Stimulated activated CD4-positive, alpha-beta T cell treated with anti-CD3 and anti-CD28 coated beads, Interleukin-12 subunit alpha, Interleukin-12 subunit beta, amount 100 ng/mL, for 48 hours (primary cell): ENCODE data around the gene PHF23.

Experiments
- DNase-seq, 3 donors: peaks; one replicate each; pipeline ENCODE4 v3.0.0-alpha.2; 2020; ENCODE audit warnings: low read depth in 2 of 3, low spot score in 1 of 3

The PHF23 gene

GRCh38 chr17:7207120-7208001 is 31.9 kb downstream of the PHF23 start:
- DNase-seq, result no peak

GRCh38 chr17:7205561-7205960 is 33.7 kb downstream of the PHF23 start:
- no peak for DNase-seq

- peak; percentile 79 to 89 (median 89) for DNase-seq
Measured at GRCh38 chr17:7204828-7205461, 34.3 kb downstream of the PHF23 start.

GRCh38 chr17:7204336-7204735 is 34.9 kb downstream of the PHF23 start:
- no peak for DNase-seq

- no peak for DNase-seq
Measured at GRCh38 chr17:7203391-7203790, 35.9 kb downstream of the PHF23 start.

GRCh38 chr17:7196651-7197401 is 42.4 kb downstream of the PHF23 start:
- DNase-seq, result no peak

GRCh38 chr17:7195971-7196370 is 43.3 kb downstream of the PHF23 start:
- no peak for DNase-seq

GRCh38 chr17:7192271-7192937 is 46.9 kb downstream of the PHF23 start:
- DNase-seq, result no peak

GRCh38 chr17:7191571-7192270 is 47.5 kb downstream of the PHF23 start:
- DNase-seq, result no peak

GRCh38 chr17:7191069-7191468 is 48.2 kb downstream of the PHF23 start:
- no peak for DNase-seq

GRCh38 chr17:7190276-7190917 is 48.9 kb downstream of the PHF23 start:
- no peak for DNase-seq

- DNase-seq, result no peak
Measured at GRCh38 chr17:7186241-7186640, 53.0 kb downstream of the PHF23 start.
